HepG2 (cell line): ENCODE data around the gene GRID1. TPM values are rescaled to one million over a fixed set of nuclear protein-coding genes. Genes with fewer than 3 reads are reported as not detected.

ENCODE experiments used
- ADNP ChIP-seq: sonication (generic); formaldehyde crosslinking; IDR thresholded peaks from 2 replicates; pipeline ENCODE4 v1.4.0; 2020; ENCODE audit warnings: missing genetic modification reagents
- ATRX ChIP-seq: sonication (generic); formaldehyde crosslinking; IDR thresholded peaks from 2 replicates; pipeline ENCODE4 v1.4.0; 2020; ENCODE audit warnings: missing genetic modification reagents, borderline replicate concordance
- EHMT2 ChIP-seq: fragments of 200-600 bp; sonication (generic); IDR thresholded peaks from 2 replicates; pipeline ENCODE4 v1.7.0; 2017; ENCODE audit warnings: antibody characterized with exemption, low read depth, low read length, borderline replicate concordance
- HNF4G ChIP-seq, 2 experiments: sonication (generic) in 1 of 2; formaldehyde crosslinking in 1 of 2; IDR thresholded peaks; 2 replicates each; pipeline versions ENCODE4 v1.4.0 to v1.6.1; 2011 to 2020; ENCODE audit warnings: borderline replicate concordance in 2 of 2, low read depth in 2 of 2, mild to moderate bottlenecking in 2 of 2, low read length in 1 of 2, missing genetic modification reagents in 1 of 2, moderate library complexity in 1 of 2
- IKZF4 ChIP-seq: sonication (generic); formaldehyde crosslinking; IDR thresholded peaks from 2 replicates; pipeline ENCODE4 v1.5.1; 2020; ENCODE audit warnings: borderline replicate concordance, mild to moderate bottlenecking, low read depth, missing genetic modification reagents; ENCODE audit errors: not compliant biosample characterization
- MAX ChIP-seq: IDR thresholded peaks from 2 replicates; pipeline ENCODE4 v1.6.1; 2012; ENCODE audit warnings: inconsistent platforms
- PHF21A ChIP-seq: sonication (generic); formaldehyde crosslinking; IDR thresholded peaks from 2 replicates; pipeline ENCODE4 v1.5.0; 2020; ENCODE audit warnings: mild to moderate bottlenecking, missing genetic modification reagents
- TMF1 ChIP-seq: sonication (generic); formaldehyde crosslinking; IDR thresholded peaks from 2 replicates; pipeline ENCODE4 v1.8.1; 2022; ENCODE audit warnings: low read depth, missing genetic modification reagents
- TRIM24 ChIP-seq: sonication (generic); formaldehyde crosslinking; IDR thresholded peaks from 2 replicates; pipeline ENCODE4 v1.8.0; 2022; ENCODE audit warnings: mild to moderate bottlenecking, missing genetic modification reagents
- ZBTB21 ChIP-seq: sonication (generic); formaldehyde crosslinking; IDR thresholded peaks from 2 replicates; pipeline ENCODE4 v1.4.0; 2020; ENCODE audit warnings: missing genetic modification reagents
- ZBTB37 ChIP-seq: sonication (generic); formaldehyde crosslinking; IDR thresholded peaks from 2 replicates; pipeline ENCODE4 v1.4.0; 2020; ENCODE audit warnings: mild to moderate bottlenecking, missing genetic modification reagents
- ZHX2 ChIP-seq, 2 experiments: sonication (generic) in 1 of 2; formaldehyde crosslinking in 1 of 2; IDR thresholded peaks; 2 replicates each; pipeline versions ENCODE4 v1.6.1 to v1.9.0; 2014 to 2022; ENCODE audit warnings: antibody characterized with exemption in 1 of 2, borderline replicate concordance in 1 of 2, inconsistent platforms in 1 of 2, low read depth in 1 of 2, missing genetic modification reagents in 1 of 2
- ZNF18 ChIP-seq: sonication (generic); formaldehyde crosslinking; IDR thresholded peaks from 2 replicates; pipeline ENCODE4 v1.8.0; 2022; ENCODE audit warnings: mild to moderate bottlenecking, missing genetic modification reagents; ENCODE audit not compliant: insufficient replicate concordance
- ZNF550 ChIP-seq: sonication (generic); formaldehyde crosslinking; IDR thresholded peaks from 2 replicates; pipeline ENCODE4 v1.4.0; 2020; ENCODE audit warnings: mild to moderate bottlenecking, missing genetic modification reagents, borderline replicate concordance
- ZNF552 ChIP-seq: sonication (generic); formaldehyde crosslinking; IDR thresholded peaks from 2 replicates; pipeline ENCODE4 v1.9.0; 2022; ENCODE audit warnings: missing genetic modification reagents, mild to moderate bottlenecking, borderline replicate concordance
- ZNF737 ChIP-seq: sonication (generic); formaldehyde crosslinking; IDR thresholded peaks from 2 replicates; pipeline ENCODE4 v1.5.0; 2020; ENCODE audit warnings: missing genetic modification reagents, mild to moderate bottlenecking, borderline replicate concordance
- ZNF773 ChIP-seq: sonication (generic); formaldehyde crosslinking; IDR thresholded peaks from 2 replicates; pipeline ENCODE4 v1.4.0; 2020; ENCODE audit warnings: missing genetic modification reagents, borderline replicate concordance
- ZNF792 ChIP-seq: IDR thresholded peaks from 2 replicates; pipeline ENCODE4 v1.6.1; 2016
- polyA plus RNA-seq, 8 experiments: library from polyadenylated mRNA; depleted of rRNA in 3 of 8; stranded (reverse) in 7 of 8; unstranded in 1 of 8; fragments of >200 nt; fragmentation: Illumina TruSeq in 4 of 8; extraction: Trizol in 4 of 8; gene quantifications; 2 replicates each; pipeline versions ENCODE4 v1.2.1 to v1.2.3, GENCODE V29; 2011 to 2016; ENCODE audit warnings: low read depth in 4 of 8, missing spikeins in 1 of 8, mixed read lengths in 1 of 8; ENCODE audit not compliant: insufficient read depth in 1 of 8
- total RNA-seq, 5 experiments: library from RNA; depleted of rRNA; stranded (reverse); fragments of >200 nt; fragmentation: Illumina TruSeq; extraction: Trizol; gene quantifications; 2 replicates each; pipeline ENCODE4 v1.2.3, GENCODE V29; 2016; ENCODE audit warnings: low read depth in 1 of 5

Gene GRID1
- total and polyA plus RNA-seq, 2 of the 13 experiments (the other 11 are each of a cell fraction or from before 2014, with no cell fraction given): 0.05 TPM; not detected in 1

- TF ChIP-seq ZHX2 (IDR thresholded peaks at IDR 0.05; ENCODE audit: low read depth) (0 out of 2 replicates have a peak, but pooled peaks have one; percentile 22), ZHX2 (CRISPR knock-in tag; IDR thresholded peaks at IDR 0.05; ENCODE audit: borderline replicate concordance) (no peak), ZBTB21 (peak; percentile 91), TRIM24 (CRISPR knock-in tag) (no peak), ATRX (CRISPR knock-in tag) (no peak), ZNF792 (CRISPR knock-in tag) (no peak), ZNF550 (no peak), ZNF773 (CRISPR knock-in tag) (no peak), TMF1 (CRISPR knock-in tag) (no peak), ZNF18 (CRISPR knock-in tag) (no peak), ZNF737 (CRISPR knock-in tag) (no peak), MAX (no peak), ZNF552 (CRISPR knock-in tag) (no peak), PHF21A (0 out of 2 replicates have a peak, but pooled peaks have one; percentile 42), ZBTB37 (CRISPR knock-in tag) (no peak), HNF4G (IDR thresholded peaks at IDR 0.05; ENCODE audit: borderline replicate concordance, low read depth, low read length) (peak; percentile 83), HNF4G (CRISPR knock-in tag; IDR thresholded peaks at IDR 0.05; ENCODE audit: borderline replicate concordance, low read depth) (peak; percentile 84; the same call in 1 of the 2 replicates), ADNP (CRISPR knock-in tag) (no peak), IKZF4 (no peak), EHMT2 (no peak; the same call in 1 of the 2 replicates)
These were observed 202.9 kb downstream of the GRID1 start (continued) for GRCh38 chr10:86163522-86164173.
